ENCODE data around the gene PSMB5. TPM values are rescaled to one million over a fixed set of nuclear protein-coding genes. Genes with fewer than 3 reads are reported as not detected.
A peak's percentile ranks its signal among the peaks of the same experiment; 100 is the strongest.

The PSMB5 gene
- total and polyA plus RNA-seq, 2 experiments from 2014 or later = 171 to 319 TPM

- H3K36me3 ChIP-seq (replicated peaks; ENCODE audit: insufficient read depth, low read depth) = no peaks in the 10 kb centered on the region
- peak within 1 kb of the TSS; percentile 98 for H3K27ac ChIP-seq
- no peaks in the 10 kb centered on the region for H3K27me3 ChIP-seq
- no peaks in the 10 kb centered on the region for H3K9me2 ChIP-seq (replicated peaks; ENCODE audit: insufficient read depth)
- peaks cover 54% of the 10 kb centered on the region for H3K79me2 ChIP-seq
- no peaks in the 10 kb centered on the region for H3K9me3 ChIP-seq (ENCODE audit: low read depth)
- H2AFZ ChIP-seq = peak within 1 kb of the TSS; percentile 54
- H3K4me2 ChIP-seq = peak within 1 kb of the TSS; percentile 88
- 2% methylated on average over 34 of the region's 48 CpGs for WGBS (ENCODE audit: low lambda C conversion rate, missing lambda C conversion rate)
- DNase-seq (ENCODE audit: low spot score) = peak; percentile 93
- peak within 1 kb of the TSS; percentile 93 for H3K4me3 ChIP-seq
- H4K20me1 ChIP-seq (ENCODE audit: insufficient read depth, poor library complexity, severe bottlenecking) = no peaks in the 10 kb centered on the region
- TF ChIP-seq CTCF (IDR thresholded peaks at IDR 0.05; ENCODE audit: poor library complexity) (no peak), EZH2phosphoT487 (IDR thresholded peaks at IDR 0.05; ENCODE audit: low read depth, severe bottlenecking, unreplicated experiment) (no peak), EZH2 (IDR thresholded peaks at IDR 0.05; ENCODE audit: borderline replicate concordance) (no peak)
- peaks cover 26% of the 10 kb centered on the region for H3K4me1 ChIP-seq (ENCODE audit: insufficient read depth)
Observed at GRCh38 chr14:22982477-22983245, 52.0 kb downstream of the PSMB5 start, which contains the start of gene AJUBA. Gene AJUBA, minus strand, starts transcription at chr14:22982551. Its CDS starts 285 bp downstream, at chr14:22982266.

- Histone ChIP-seq H3K79me2 (peaks cover 54% of the 10 kb centered on the region), H3K27me3 (no peaks in the 10 kb centered on the region), H3K36me3 (replicated peaks; ENCODE audit: insufficient read depth, low read depth) (no peaks in the 10 kb centered on the region), H3K4me2 (peak overlapping the region; percentile 88), H3K4me1 (ENCODE audit: insufficient read depth) (peaks cover 32% of the 10 kb centered on the region), H3K4me3 (peak overlapping the region; percentile 93), H3K9me2 (replicated peaks; ENCODE audit: insufficient read depth) (no peaks in the 10 kb centered on the region), H2AFZ (peak overlapping the region; percentile 43), H3K27ac (peak overlapping the region; percentile 98), H3K9me3 (ENCODE audit: low read depth) (no peaks in the 10 kb centered on the region), H4K20me1 (ENCODE audit: insufficient read depth, poor library complexity, severe bottlenecking) (no peaks in the 10 kb centered on the region)
- DNase-seq (ENCODE audit: low spot score) = peak; percentile 60
- 2% methylated on average over 41 of the region's 51 CpGs for WGBS (ENCODE audit: low lambda C conversion rate, missing lambda C conversion rate)
- TF ChIP-seq CTCF (IDR thresholded peaks at IDR 0.05; ENCODE audit: poor library complexity) (no peak), EZH2 (IDR thresholded peaks at IDR 0.05; ENCODE audit: borderline replicate concordance) (no peak), EZH2phosphoT487 (IDR thresholded peaks at IDR 0.05; ENCODE audit: low read depth, severe bottlenecking, unreplicated experiment) (no peak)
Observed at GRCh38 chr14:22981876-22982476, 52.7 kb downstream of the PSMB5 start.

GRCh38 chr14:22981090-22981875 is 53.4 kb downstream of the PSMB5 start:
- no peaks in the 10 kb centered on the region for H4K20me1 ChIP-seq (ENCODE audit: insufficient read depth, poor library complexity, severe bottlenecking)
- H3K36me3 ChIP-seq (replicated peaks; ENCODE audit: insufficient read depth, low read depth) = no peaks in the 10 kb centered on the region
- H2AFZ ChIP-seq = peak overlapping the region; percentile 43

More at GRCh38 chr14:22981090-22981875, 53.4 kb downstream of the PSMB5 start:
- Histone ChIP-seq H3K4me2 (peak overlapping the region; percentile 88), H3K4me3 (peak overlapping the region; percentile 93), H3K9me3 (ENCODE audit: low read depth) (no peaks in the 10 kb centered on the region), H3K4me1 (ENCODE audit: insufficient read depth) (peaks cover 39% of the 10 kb centered on the region), H3K27ac (peak overlapping the region; percentile 98), H3K79me2 (peaks cover 56% of the 10 kb centered on the region), H3K27me3 (no peaks in the 10 kb centered on the region), H3K9me2 (replicated peaks; ENCODE audit: insufficient read depth) (no peaks in the 10 kb centered on the region)
- 2% methylated on average over 66 of the region's 76 CpGs for WGBS (ENCODE audit: low lambda C conversion rate, missing lambda C conversion rate)
- TF ChIP-seq EZH2phosphoT487 (IDR thresholded peaks at IDR 0.05; ENCODE audit: low read depth, severe bottlenecking, unreplicated experiment) (no peak), EZH2 (IDR thresholded peaks at IDR 0.05; ENCODE audit: borderline replicate concordance) (no peak), CTCF (IDR thresholded peaks at IDR 0.05; ENCODE audit: poor library complexity) (no peak)
- peak; percentile 40 for DNase-seq (ENCODE audit: low spot score)

Data from hepatocyte (in vitro differentiated cells).